NCI-H460 (cell line): ENCODE measurements around the gene PTGER2. TPM values are rescaled to one million over a fixed set of nuclear protein-coding genes. Genes with fewer than 3 reads are reported as not detected.

Experiments used
- DNase-seq: peaks from one replicate; pipeline ENCODE4 v3.0.0-alpha.2; 2016; ENCODE audit warnings: low read depth; ENCODE audit errors: extremely low read depth
- polyA plus RNA-seq: library from polyadenylated mRNA; depleted of rRNA; stranded (reverse); fragments of >200 nt; gene quantifications from 2 replicates; pipeline ENCODE4 v1.2.3, GENCODE V29; 2014; cell fraction: nucleus; rRNA removed
- total RNA-seq: library from RNA; depleted of rRNA; stranded (reverse); fragments of >200 nt; shearing (Covaris generic); gene quantifications from 2 replicates; pipeline ENCODE4 v1.2.3, GENCODE V29; 2014; rRNA removed

The PTGER2 gene, protein sequence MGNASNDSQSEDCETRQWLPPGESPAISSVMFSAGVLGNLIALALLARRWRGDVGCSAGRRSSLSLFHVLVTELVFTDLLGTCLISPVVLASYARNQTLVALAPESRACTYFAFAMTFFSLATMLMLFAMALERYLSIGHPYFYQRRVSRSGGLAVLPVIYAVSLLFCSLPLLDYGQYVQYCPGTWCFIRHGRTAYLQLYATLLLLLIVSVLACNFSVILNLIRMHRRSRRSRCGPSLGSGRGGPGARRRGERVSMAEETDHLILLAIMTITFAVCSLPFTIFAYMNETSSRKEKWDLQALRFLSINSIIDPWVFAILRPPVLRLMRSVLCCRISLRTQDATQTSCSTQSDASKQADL
- total RNA-seq, result 0.29 and 0.42 TPM in 2 replicates
- polyA plus RNA-seq, result 0.28 and 0.55 TPM in 2 replicates

DNA sequence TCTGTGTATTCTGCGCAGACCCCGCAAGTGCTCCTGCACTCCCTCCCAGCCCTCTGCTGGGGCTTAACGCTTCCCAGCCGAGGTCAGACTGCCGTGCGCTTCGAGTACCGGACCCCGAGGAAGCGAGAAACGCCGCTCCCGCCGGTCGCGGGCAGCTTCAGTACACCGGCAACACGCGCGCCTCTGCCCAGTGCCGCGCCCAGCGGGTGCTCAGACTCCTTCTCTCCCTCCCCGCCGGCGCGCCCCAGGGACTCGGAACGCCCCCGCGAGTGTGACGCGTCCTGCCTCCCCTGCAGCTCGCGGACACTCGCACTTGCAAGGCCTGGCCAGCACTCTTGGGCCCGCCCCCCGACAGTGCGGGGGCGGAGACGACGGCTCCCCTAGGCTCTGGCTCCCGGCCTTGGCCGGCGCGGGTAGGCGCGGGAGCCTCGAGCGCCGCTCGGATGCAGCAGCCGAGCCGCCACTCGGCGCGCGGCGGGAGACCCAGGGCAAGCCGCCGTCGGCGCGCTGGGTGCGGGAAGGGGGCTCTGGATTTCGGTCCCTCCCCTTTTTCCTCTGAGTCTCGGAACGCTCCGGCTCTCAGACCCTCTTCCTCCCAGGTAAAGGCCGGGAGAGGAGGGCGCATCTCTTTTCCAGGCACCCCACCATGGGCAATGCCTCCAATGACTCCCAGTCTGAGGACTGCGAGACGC is at the start of gene PTGER2:
Gene PTGER2, plus strand, starts transcription at position 410 of the 692 bp plus-strand sequence. Its CDS starts 237 bp downstream, at position 647.
- DNase-seq, result peak; percentile 63

DNA sequence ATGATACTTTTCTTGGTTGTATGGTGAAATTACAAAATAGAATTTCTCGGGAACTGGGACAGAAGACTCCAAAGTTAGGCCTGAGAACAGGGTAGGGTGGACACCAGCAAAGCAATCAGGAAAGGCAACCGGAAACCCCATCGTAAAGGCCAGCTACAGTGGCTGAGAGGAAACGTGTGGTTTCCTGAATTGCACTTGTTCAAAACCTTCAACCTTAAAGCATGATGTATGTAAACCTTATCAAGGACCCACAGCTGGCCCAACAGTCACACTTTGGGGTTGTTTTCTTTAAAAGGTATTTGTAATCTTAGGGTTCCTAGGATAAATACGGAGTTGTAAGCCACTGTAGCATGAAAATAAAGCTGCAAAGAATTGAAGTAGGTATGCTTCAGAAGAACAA is 48.9 kb upstream of the PTGER2 start:
- DNase-seq, result no peak

DNA sequence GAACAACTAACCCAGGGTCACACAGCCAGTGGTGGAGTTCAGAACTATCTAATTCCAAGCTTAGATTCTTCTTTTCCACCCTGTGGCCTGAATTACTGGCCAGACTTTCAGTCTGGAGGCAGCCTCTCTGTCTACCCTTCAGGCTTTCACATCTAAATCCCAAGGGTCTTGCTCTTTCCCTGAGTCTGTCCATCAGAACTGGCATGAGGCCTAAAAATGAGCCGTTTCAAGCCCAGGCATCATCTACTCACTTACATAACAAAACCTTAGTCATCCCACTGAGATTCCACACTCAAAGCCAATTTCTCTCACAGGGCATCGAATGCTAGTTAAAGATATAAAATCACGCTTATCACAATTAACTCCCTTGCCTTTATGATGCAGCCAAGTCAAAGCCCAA is 47.9 kb upstream of the PTGER2 start:
- DNase-seq, result no peak

DNA sequence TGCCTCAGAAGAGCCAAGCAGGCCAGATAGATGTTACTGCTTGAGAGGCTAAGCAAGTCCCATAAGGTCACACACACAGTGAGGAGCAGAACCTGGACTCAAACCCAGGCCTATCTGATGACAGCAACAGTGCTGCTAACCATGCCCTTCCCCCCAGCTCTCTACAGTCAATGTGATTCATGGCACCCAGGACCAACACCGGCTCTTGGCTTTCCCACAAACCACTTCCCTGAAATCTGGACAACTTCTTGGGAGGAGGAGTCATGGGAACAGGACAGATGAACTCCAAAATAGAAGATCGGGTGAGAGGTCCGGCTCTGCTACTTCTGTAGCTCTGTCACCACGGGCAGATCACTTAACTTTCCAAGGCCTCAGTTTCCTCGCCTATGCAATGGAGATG is 47.3 kb upstream of the PTGER2 start:
- no peak for DNase-seq

DNA sequence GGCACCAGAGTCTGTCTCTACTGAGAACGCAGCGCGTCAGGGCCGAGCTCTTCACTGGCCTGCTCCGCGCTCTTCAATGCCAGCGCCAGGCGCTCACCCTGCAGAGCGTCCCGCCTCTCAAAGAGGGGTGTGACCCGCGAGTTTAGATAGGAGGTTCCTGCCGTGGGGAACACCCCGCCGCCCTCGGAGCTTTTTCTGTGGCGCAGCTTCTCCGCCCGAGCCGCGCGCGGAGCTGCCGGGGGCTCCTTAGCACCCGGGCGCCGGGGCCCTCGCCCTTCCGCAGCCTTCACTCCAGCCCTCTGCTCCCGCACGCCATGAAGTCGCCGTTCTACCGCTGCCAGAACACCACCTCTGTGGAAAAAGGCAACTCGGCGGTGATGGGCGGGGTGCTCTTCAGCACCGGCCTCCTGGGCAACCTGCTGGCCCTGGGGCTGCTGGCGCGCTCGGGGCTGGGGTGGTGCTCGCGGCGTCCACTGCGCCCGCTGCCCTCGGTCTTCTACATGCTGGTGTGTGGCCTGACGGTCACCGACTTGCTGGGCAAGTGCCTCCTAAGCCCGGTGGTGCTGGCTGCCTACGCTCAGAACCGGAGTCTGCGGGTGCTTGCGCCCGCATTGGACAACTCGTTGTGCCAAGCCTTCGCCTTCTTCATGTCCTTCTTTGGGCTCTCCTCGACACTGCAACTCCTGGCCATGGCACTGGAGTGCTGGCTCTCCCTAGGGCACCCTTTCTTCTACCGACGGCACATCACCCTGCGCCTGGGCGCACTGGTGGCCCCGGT is 46.4 kb upstream of the PTGER2 start, which contains the start of gene PTGDR:
Gene PTGDR, plus strand, starts transcription at position 198 of the 778 bp plus-strand sequence. Its CDS starts 117 bp downstream, at position 315.
- no peak for DNase-seq

DNA sequence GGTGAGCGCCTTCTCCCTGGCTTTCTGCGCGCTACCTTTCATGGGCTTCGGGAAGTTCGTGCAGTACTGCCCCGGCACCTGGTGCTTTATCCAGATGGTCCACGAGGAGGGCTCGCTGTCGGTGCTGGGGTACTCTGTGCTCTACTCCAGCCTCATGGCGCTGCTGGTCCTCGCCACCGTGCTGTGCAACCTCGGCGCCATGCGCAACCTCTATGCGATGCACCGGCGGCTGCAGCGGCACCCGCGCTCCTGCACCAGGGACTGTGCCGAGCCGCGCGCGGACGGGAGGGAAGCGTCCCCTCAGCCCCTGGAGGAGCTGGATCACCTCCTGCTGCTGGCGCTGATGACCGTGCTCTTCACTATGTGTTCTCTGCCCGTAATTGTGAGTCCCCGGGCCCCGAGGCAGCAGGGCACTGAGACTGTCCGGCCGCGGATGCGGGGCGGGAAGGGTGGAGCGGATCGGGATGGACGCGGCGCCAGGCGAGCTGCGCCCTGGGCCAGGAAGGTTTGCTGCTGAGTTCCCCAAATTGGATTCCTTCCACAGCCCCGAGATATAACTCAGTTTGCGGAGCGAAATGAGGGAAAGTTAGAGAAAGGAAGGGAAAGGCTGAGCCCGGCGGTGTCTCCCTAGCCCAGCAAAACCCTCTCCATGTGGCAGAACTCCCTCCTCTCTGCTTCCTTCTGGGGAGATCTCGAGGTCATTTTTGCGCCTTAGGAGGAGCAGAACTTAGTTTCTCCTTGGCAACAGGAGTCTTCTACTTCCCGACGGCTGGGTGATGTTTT is 45.6 kb upstream of the PTGER2 start:
- no peak for DNase-seq

DNA sequence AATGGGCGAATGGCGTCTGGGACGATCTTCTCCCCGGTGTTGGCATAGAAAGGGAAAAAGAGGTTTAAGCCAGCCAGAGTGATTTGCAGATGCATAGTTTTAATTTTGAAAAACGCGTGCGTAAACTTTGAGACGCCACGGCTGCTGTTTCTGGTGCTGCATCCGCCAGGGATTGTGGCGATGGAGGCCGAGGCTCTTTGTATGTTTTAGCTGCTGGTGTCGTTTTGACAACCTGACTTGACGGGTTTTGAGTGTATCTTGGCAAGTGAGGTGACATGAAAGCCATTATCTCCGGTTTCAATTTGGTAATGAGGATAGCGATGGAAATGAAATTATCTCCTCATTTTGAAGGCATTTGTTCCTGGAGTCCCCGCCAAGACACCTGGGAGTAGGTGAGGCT is 45.0 kb upstream of the PTGER2 start:
- no peak for DNase-seq

DNA sequence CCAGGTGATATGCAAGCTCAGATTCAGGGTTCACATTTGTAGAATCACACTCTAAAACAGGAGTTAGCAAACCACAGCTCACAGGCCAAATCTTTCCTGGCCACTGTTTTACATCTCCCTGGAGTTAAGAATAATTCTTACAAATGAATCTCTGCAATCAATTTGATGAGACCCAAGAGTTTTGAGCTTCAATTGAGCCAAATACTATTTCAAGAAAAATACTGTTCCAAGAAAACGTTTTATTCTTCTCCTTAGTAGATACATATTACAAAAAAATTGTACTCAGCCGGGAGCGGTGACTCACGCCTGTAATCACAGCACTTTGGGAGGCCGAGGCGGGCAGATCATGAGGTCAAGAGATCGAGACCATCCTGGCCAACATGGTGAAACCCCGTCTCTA is 44.1 kb upstream of the PTGER2 start:
- DNase-seq, result no peak

DNA sequence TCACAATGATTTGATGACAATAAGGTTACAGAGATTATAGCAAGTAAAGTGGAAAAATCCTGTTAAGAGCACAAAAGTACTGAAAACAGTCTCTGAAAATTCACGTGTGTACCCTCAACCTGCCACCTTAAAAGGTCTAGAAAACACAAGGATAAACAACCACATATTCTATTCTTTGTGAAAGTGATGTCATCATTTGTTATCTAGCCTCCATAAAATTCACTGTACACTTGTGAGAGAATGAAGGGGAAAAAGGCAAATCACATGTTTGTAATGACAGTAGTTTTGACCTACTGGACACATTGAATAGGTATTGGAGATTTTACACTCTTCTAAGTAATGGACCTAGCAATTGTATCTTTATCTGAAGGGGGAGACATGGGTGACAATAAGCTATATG is 42.6 kb upstream of the PTGER2 start:
- no peak for DNase-seq

DNA sequence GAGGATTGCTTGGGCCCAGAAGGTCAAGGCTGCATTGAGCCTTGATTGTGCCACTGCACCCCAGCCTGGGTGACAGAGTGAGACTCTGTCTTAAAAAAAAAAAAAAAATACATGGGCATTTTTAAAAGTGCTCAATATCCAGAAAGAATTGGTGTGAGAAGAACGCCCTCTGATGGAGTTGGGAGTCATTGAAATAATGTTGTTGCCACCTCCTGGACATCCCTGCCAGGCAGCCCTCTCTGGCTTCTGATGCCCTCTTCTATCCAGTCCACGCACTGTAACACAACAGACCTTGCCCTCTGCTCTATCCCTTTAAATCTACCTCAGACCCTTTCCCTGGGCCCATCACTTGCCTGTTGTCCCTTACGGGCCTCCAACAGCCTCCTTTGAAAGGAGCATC is 41.7 kb upstream of the PTGER2 start:
- DNase-seq, result peak; percentile 35

DNA sequence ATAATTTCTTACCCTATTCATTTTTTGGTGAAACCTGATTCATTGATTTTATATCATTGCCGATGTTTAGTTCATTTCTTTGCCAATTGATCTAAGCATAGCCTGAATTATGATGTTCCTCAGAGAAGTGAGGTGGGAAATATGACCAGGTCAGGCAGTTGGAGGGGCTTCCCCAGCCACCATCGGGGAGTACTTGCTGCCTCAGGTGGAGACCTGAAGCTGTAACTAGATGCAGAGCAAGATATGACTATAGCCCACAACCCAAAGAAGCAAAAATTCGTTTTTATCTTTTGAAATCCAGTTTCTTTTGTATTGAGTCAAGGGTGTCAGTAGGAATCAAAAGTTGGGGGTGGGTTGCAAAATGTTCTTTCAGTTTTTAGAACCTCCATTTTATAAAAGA is 38.7 kb upstream of the PTGER2 start:
- DNase-seq, result no peak

DNA sequence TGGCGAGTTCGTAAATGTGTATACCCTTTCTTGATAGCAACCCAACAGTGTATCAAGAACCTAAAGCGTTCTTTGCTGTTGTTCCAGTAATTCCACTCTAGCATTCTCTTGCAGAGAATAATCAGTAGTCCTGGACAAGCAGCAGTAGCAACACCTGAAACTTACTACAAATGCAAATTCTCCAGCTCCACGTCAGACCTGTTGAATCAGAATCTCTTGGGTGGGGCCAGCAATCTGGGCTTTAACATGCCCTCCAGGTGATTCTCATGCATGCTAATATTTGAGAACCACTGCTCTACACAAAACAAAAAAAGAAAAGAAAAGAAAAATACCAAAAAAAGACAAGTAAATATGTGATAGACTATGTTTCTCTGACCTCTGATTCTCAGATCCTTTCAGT is 36.6 kb upstream of the PTGER2 start:
- no peak for DNase-seq

DNA sequence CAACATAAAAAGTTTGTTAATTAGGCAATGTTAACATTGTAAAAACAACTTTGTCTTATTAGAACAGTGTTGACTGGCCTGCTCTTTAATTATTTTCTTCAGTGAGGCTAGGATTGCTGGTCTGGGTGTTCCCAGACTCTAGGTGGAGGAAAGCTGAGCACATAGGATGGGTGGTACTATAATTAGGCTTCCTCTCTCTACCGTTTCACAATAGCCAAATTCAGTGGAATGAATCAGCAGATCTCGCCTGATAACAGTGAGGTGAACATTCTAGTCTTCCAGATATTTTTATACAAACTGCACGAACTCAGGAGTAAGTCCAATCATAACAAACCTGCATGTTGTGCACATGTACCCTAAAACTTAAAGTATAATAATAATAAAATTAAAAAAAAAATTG is 34.7 kb upstream of the PTGER2 start:
- peak; percentile 69 for DNase-seq

DNA sequence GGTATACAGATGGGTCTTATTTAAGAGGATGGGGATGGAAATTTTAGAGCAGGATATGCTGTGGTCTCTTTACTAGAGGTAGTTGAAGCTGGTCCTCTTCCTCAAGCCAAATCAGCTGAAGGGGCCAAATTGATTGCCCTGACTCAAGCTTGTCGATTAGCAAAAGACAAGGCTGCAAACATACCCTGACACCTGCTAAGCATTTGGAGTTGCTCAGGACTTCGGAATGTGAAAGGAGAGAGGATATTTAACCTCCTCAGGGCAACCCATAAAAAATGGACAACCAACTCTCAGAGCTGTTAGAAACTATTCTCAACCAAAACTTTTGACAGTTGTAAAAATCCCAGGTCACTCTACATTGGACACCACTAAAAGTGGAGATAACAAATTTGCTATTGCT is 31.0 kb upstream of the PTGER2 start:
- no peak for DNase-seq

DNA sequence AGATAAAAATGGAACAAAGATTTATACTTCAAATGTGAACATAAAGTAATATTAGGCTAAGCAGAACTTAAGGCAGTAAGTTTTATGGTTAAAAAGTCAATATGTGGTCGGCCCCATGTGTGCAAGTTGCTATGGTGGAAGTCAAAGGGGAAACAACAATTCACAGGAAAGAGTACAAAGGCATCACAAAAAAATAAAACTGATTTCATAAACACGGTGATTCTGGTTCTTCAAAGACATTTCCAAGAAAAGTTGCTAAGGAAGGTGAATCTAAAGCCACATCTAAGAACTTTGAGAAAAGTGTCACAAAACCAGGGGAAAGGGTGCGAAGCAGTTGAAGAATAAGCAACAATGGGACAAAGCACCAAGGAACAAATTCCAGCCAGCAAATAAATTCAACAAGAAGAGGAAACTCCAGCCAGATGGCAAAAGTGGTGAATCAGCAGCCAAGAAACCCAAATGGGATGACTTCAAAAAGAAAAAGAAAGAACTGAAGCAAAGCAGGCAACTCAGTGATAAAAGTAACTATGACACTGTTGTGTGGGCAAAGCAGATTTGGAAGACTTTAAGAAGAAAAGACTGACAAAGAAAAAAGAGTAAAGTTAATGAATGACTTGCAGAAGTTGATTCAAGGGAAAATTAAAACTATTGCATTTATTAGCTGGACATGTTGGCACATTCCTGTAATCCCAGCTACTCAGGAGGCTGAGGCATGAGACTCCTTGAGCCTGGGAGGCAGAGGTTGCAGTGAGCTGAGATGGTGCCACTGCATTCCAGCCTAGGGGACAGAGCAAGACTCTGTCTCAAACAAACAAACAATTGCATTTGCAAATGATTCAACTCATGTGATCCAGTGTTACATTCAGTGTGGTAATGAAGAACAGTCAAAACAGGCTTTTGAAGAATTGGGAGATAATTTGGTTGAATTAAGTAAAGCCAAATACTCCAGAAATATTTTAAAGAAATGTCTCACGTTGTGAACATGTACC is 27.2 kb upstream of the PTGER2 start:
- DNase-seq, result no peak

DNA sequence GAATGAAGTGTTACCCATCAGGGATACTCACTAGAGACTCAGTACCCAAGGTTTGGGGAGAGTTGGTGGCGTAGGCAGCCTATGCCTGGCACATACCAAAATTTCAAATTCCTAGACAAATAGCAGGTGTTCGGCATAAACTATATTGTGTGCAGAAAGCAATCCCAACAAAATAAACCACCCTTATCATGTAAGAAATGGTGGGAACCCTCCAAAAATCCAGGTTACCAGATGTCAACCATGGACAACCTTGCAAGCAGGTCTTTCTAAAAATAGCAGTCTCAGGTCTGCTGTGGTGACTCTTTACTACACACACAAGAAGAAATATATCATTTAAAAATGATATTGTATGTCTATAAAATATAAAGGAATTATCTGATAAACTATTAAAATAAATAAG is 17.7 kb upstream of the PTGER2 start:
- DNase-seq, result no peak

DNA sequence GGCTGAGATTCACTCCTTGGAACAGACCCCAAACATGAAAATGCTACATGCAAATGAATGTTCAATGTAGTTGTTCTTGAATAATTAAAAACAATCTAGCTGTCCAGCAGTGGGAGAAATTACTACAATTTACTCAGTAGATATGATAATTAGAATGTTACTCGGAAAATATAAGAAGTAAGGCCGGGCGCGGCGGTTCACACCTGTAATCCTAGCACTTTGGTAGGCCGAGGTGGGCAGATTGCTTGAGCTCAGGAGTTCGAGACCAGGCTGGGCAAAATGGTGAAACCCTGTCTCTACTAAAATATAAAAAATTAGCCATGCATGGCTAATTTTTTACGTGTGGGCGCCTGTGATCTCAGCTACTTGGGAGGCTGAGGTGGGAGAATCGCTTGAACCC is 15.3 kb upstream of the PTGER2 start:
- no peak for DNase-seq

DNA sequence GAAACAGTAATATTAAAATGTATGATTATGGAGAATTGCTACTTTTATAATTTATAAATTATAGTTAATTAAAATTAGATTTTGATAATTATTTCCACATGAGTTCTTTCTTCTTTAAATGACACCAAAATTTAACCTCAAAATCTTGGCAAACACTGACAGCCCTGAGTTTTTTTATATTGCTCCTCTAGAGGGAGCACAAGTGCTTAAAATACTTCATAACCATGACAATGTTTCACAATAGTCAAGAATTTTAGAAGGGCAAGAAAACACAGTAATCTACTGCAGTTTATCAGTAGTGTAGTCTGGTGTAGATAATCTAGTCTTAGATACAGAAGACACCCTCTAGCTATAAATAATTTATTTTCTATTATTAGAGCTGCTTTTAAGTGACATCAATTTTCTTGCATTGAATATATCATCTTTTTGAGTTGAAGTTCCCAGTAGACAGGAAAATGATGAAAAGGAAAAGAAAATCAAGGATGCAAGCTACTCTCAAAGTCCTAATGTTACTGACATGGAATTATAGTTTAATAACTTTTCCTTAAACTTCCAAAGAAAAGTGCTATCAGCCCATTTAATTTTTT is 14.3 kb upstream of the PTGER2 start:
- peak; percentile 66 for DNase-seq

DNA sequence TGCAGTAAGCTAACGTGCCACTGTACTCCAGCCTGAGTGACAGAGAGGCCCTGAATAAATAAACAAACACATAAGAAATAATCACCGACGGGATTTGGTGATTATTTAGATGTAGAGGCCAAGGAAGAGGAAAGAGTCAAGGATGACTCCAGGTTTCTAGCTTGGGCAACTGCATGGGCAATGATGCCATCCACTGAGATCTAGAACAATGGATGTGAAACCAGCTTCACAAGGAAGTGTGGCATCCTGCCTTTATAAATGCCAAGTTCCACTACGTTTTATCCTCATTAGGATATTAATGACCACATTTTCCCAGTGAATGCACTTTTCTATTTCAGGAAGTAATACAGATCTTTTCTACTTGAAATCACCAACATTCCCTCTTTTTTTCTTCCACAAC is 10.9 kb upstream of the PTGER2 start:
- no peak for DNase-seq
